HL-60 (cell line): ENCODE results near the gene KAZALD1.

Source experiments
- DNase-seq, 2 experiments: peaks; one replicate each; pipeline ENCODE4 v3.0.0-alpha.2; 2010 to 2020; ENCODE audit warnings: low read depth in 1 of 2, low spot score in 1 of 2
- H3K27ac ChIP-seq: fragments of 250-450 bp; sonication (Bioruptor Pico); replicated peaks from 2 replicates; pipeline ENCODE4 v1.5.1; 2020; ENCODE audit warnings: mild to moderate bottlenecking, moderate library complexity
- H3K27me3 ChIP-seq: fragments of 250-450 bp; sonication (Bioruptor Pico); 2 replicates; pipeline ENCODE4 v1.5.1; 2021; ENCODE audit warnings: mild to moderate bottlenecking, moderate library complexity; ENCODE audit not compliant: insufficient read depth, poor library complexity, severe bottlenecking
- H3K4me3 ChIP-seq: replicated peaks from 2 replicates; pipeline ENCODE4 v1.5.1; 2011; ENCODE audit warnings: mild to moderate bottlenecking, control low read depth, low read length; ENCODE audit not compliant: insufficient read depth
- GABPA ChIP-seq: IDR thresholded peaks from 2 replicates; pipeline ENCODE4 v1.6.1; 2012; ENCODE audit warnings: low read depth
- POLR2AphosphoS5 ChIP-seq: IDR thresholded peaks from 2 replicates; pipeline ENCODE4 v1.6.1; 2012; ENCODE audit warnings: low read depth
- SPI1 ChIP-seq: IDR thresholded peaks from 2 replicates; pipeline ENCODE4 v1.6.1; 2012; ENCODE audit warnings: low read depth, mild to moderate bottlenecking, borderline replicate concordance
- TF ChIP-seq, protein P1 (sequence below): IDR thresholded peaks from one replicate; pipeline ENCODE4 v1.5.1; 2011; ENCODE audit warnings: low read length, control low read depth, inconsistent platforms; ENCODE audit not compliant: insufficient read depth
- TF ChIP-seq, protein P2 (sequence below): IDR thresholded peaks from 2 replicates; pipeline ENCODE4 v1.6.1; 2012; ENCODE audit warnings: low read depth; ENCODE audit not compliant: insufficient replicate concordance

Gene KAZALD1

DNA sequence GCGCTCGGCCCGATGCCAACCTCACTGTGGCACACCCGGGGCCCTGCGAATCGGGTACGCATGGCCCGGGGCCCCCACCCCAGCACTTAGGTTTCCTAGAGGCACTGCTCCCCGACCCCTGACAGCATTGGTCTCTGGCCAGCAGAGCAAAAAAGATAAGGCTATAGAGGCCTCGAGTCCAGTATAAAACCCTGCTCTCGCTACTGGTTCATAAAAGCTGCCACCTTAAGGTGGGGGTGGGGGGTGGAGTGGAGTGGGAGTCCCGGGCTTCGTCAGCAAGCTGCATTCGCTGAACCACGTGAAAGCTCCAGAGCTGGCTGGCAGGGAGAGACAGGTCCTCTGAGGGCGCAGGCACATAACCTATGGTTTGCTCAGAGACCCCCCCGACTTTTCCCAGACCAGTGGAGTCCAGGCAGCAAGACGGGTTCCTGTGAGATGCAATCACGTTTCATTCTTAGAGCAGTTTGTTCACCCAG is 1.3 kb downstream of the KAZALD1 start:
- Histone ChIP-seq H3K27ac (no peak overlapping the region; the same call in 1 of the 2 replicates), H3K27me3 (no peaks in the 10 kb centered on the region), H3K4me3 (no peak overlapping the region)
- TF ChIP-seq GABPA, result no peak
- TF ChIP-seq SPI1, result no peak
- TF ChIP-seq, protein P1, sequence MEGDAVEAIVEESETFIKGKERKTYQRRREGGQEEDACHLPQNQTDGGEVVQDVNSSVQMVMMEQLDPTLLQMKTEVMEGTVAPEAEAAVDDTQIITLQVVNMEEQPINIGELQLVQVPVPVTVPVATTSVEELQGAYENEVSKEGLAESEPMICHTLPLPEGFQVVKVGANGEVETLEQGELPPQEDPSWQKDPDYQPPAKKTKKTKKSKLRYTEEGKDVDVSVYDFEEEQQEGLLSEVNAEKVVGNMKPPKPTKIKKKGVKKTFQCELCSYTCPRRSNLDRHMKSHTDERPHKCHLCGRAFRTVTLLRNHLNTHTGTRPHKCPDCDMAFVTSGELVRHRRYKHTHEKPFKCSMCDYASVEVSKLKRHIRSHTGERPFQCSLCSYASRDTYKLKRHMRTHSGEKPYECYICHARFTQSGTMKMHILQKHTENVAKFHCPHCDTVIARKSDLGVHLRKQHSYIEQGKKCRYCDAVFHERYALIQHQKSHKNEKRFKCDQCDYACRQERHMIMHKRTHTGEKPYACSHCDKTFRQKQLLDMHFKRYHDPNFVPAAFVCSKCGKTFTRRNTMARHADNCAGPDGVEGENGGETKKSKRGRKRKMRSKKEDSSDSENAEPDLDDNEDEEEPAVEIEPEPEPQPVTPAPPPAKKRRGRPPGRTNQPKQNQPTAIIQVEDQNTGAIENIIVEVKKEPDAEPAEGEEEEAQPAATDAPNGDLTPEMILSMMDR, result no peak
- no peak for TF ChIP-seq POLR2AphosphoS5
- TF ChIP-seq, protein P2, sequence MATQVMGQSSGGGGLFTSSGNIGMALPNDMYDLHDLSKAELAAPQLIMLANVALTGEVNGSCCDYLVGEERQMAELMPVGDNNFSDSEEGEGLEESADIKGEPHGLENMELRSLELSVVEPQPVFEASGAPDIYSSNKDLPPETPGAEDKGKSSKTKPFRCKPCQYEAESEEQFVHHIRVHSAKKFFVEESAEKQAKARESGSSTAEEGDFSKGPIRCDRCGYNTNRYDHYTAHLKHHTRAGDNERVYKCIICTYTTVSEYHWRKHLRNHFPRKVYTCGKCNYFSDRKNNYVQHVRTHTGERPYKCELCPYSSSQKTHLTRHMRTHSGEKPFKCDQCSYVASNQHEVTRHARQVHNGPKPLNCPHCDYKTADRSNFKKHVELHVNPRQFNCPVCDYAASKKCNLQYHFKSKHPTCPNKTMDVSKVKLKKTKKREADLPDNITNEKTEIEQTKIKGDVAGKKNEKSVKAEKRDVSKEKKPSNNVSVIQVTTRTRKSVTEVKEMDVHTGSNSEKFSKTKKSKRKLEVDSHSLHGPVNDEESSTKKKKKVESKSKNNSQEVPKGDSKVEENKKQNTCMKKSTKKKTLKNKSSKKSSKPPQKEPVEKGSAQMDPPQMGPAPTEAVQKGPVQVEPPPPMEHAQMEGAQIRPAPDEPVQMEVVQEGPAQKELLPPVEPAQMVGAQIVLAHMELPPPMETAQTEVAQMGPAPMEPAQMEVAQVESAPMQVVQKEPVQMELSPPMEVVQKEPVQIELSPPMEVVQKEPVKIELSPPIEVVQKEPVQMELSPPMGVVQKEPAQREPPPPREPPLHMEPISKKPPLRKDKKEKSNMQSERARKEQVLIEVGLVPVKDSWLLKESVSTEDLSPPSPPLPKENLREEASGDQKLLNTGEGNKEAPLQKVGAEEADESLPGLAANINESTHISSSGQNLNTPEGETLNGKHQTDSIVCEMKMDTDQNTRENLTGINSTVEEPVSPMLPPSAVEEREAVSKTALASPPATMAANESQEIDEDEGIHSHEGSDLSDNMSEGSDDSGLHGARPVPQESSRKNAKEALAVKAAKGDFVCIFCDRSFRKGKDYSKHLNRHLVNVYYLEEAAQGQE, result no peak
- no peak for DNase-seq

DNA sequence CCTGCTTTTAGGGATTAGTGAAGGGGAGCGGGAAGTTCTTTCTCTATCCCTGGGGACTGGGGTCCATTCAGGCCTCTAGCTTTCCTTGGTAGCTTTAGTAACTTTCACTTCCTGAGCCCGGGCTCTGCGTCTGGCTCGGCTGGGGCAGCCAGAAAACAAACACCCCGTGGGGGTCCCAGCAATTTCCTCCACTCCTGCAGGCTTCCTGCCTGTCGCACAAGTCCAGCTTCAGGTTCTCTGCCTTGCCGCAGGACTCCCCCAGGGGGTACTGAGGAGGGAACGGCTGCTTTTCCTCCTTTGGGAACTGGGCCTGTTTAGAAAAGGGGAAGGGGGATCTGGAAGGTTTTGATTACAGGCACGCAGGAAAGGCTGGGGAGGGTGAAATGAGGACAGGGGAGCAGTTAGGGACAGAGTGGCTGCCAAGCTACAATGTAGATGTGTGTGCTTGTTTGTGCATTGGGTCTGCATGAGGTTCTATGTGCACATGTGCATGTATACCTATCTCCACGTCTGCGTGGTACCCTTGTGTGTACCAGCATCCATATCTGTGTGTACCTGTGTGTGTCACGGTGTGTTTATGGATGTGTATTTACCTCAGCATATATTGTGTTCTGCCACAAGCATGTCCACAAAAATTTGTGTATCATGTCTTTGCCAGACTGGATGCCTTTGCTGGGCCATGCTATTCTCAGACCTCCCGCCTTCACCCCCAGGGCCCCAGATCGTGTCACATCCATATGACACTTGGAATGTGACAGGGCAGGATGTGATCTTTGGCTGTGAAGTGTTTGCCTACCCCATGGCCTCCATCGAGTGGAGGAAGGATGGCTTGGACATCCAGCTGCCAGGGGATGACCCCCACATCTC is 2.0 kb downstream of the KAZALD1 start:
- no peak overlapping the region for H3K4me3 ChIP-seq
- DNase-seq, result no peak
- H3K27ac ChIP-seq, result no peak overlapping the region; the same call in 1 of the 2 replicates
- TF ChIP-seq, protein P1, result no peak
- TF ChIP-seq SPI1 (peak; percentile 69; the same call in 1 of the 2 replicates), POLR2AphosphoS5 (peak; percentile 20; the same call in 1 of the 2 replicates), GABPA (no peak)
- TF ChIP-seq, protein P2, result no peak
- H3K27me3 ChIP-seq, result no peaks in the 10 kb centered on the region

DNA sequence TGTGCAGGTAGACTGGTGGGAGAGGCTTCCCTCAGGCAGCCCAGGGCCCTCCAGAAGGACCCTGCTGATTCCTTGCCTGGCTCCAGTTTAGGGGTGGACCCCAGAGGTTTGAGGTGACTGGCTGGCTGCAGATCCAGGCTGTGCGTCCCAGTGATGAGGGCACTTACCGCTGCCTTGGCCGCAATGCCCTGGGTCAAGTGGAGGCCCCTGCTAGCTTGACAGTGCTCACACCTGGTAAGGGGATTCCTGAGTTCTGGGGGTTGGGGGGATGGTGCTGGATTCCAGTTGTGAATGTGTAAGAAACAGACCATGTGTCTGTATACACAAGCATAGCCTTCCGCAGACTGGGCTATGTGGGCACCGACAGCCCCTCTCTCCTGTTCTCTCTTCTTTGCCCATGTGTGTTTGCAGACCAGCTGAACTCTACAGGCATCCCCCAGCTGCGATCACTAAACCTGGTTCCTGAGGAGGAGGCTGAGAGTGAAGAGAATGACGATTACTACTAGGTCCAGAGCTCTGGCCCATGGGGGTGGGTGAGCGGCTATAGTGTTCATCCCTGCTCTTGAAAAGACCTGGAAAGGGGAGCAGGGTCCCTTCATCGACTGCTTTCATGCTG is 2.7 kb downstream of the KAZALD1 start:
- no peak overlapping the region for H3K27ac ChIP-seq

More for the DNA sequence above, 2.7 kb downstream of the KAZALD1 start:
- TF ChIP-seq, protein P1, result no peak
- Histone ChIP-seq H3K4me3 (no peak overlapping the region), H3K27me3 (no peaks in the 10 kb centered on the region)
- DNase-seq, result no peak
